ENCODE results near the gene BLOC1S1. TPM values are rescaled to one million over a fixed set of nuclear protein-coding genes. Genes with fewer than 3 reads are reported as not detected.

BLOC1S1 gene
- total and polyA plus RNA-seq, 9 of the 15 experiments (the other 6 are each of a cell fraction or from before 2014, with no cell fraction given): 75.2 to 161 (median 98.8) TPM

DNA sequence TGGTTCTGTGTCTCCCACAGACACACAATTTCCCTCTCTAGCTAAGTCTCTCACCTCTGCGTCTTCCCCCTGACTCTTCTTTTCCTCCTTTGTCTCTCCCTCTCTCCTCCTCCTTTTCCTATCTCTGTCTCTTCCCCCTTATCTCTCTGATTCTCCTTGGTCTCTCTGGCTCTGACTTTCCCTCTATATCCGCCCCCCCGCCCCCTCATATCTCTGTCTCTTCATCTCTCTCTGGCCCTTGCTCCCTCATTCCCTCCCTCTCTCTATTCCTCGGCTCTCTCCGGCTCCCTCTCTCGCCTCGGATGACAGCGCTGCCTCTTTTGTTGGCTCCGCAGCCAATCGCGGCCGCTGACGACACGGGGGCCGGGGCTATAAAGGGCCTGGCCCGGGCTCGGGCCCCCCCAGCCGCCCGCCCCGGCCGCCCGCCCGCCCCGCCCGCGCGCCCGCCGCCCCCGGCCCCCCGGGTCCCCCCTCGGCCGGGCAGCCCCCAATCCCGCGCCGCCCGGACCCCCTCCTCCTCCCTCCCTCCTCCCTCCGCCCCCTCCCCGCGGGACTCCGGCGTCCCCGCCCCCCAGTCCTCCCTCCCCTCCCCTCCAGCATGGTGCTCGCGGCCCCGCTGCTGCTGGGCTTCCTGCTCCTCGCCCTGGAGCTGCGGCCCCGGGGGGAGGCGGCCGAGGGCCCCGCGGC, 27.0 kb downstream of the BLOC1S1 start, which contains the start of gene GDF11 (continued):
- TF ChIP-seq, protein P1, sequence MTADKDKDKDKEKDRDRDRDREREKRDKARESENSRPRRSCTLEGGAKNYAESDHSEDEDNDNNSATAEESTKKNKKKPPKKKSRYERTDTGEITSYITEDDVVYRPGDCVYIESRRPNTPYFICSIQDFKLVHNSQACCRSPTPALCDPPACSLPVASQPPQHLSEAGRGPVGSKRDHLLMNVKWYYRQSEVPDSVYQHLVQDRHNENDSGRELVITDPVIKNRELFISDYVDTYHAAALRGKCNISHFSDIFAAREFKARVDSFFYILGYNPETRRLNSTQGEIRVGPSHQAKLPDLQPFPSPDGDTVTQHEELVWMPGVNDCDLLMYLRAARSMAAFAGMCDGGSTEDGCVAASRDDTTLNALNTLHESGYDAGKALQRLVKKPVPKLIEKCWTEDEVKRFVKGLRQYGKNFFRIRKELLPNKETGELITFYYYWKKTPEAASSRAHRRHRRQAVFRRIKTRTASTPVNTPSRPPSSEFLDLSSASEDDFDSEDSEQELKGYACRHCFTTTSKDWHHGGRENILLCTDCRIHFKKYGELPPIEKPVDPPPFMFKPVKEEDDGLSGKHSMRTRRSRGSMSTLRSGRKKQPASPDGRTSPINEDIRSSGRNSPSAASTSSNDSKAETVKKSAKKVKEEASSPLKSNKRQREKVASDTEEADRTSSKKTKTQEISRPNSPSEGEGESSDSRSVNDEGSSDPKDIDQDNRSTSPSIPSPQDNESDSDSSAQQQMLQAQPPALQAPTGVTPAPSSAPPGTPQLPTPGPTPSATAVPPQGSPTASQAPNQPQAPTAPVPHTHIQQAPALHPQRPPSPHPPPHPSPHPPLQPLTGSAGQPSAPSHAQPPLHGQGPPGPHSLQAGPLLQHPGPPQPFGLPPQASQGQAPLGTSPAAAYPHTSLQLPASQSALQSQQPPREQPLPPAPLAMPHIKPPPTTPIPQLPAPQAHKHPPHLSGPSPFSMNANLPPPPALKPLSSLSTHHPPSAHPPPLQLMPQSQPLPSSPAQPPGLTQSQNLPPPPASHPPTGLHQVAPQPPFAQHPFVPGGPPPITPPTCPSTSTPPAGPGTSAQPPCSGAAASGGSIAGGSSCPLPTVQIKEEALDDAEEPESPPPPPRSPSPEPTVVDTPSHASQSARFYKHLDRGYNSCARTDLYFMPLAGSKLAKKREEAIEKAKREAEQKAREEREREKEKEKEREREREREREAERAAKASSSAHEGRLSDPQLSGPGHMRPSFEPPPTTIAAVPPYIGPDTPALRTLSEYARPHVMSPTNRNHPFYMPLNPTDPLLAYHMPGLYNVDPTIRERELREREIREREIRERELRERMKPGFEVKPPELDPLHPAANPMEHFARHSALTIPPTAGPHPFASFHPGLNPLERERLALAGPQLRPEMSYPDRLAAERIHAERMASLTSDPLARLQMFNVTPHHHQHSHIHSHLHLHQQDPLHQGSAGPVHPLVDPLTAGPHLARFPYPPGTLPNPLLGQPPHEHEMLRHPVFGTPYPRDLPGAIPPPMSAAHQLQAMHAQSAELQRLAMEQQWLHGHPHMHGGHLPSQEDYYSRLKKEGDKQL (CRISPR knock-in tag; IDR thresholded peaks at IDR 0.05; ENCODE audit: borderline replicate concordance): no peak
- TF ChIP-seq ZNF274 (IDR thresholded peaks at IDR 0.05; ENCODE audit: borderline replicate concordance, low read depth, low read length) (no peak), NFXL1 (CRISPR knock-in tag; IDR thresholded peaks at IDR 0.05) (no peak)
- TF ChIP-seq, protein P2, sequence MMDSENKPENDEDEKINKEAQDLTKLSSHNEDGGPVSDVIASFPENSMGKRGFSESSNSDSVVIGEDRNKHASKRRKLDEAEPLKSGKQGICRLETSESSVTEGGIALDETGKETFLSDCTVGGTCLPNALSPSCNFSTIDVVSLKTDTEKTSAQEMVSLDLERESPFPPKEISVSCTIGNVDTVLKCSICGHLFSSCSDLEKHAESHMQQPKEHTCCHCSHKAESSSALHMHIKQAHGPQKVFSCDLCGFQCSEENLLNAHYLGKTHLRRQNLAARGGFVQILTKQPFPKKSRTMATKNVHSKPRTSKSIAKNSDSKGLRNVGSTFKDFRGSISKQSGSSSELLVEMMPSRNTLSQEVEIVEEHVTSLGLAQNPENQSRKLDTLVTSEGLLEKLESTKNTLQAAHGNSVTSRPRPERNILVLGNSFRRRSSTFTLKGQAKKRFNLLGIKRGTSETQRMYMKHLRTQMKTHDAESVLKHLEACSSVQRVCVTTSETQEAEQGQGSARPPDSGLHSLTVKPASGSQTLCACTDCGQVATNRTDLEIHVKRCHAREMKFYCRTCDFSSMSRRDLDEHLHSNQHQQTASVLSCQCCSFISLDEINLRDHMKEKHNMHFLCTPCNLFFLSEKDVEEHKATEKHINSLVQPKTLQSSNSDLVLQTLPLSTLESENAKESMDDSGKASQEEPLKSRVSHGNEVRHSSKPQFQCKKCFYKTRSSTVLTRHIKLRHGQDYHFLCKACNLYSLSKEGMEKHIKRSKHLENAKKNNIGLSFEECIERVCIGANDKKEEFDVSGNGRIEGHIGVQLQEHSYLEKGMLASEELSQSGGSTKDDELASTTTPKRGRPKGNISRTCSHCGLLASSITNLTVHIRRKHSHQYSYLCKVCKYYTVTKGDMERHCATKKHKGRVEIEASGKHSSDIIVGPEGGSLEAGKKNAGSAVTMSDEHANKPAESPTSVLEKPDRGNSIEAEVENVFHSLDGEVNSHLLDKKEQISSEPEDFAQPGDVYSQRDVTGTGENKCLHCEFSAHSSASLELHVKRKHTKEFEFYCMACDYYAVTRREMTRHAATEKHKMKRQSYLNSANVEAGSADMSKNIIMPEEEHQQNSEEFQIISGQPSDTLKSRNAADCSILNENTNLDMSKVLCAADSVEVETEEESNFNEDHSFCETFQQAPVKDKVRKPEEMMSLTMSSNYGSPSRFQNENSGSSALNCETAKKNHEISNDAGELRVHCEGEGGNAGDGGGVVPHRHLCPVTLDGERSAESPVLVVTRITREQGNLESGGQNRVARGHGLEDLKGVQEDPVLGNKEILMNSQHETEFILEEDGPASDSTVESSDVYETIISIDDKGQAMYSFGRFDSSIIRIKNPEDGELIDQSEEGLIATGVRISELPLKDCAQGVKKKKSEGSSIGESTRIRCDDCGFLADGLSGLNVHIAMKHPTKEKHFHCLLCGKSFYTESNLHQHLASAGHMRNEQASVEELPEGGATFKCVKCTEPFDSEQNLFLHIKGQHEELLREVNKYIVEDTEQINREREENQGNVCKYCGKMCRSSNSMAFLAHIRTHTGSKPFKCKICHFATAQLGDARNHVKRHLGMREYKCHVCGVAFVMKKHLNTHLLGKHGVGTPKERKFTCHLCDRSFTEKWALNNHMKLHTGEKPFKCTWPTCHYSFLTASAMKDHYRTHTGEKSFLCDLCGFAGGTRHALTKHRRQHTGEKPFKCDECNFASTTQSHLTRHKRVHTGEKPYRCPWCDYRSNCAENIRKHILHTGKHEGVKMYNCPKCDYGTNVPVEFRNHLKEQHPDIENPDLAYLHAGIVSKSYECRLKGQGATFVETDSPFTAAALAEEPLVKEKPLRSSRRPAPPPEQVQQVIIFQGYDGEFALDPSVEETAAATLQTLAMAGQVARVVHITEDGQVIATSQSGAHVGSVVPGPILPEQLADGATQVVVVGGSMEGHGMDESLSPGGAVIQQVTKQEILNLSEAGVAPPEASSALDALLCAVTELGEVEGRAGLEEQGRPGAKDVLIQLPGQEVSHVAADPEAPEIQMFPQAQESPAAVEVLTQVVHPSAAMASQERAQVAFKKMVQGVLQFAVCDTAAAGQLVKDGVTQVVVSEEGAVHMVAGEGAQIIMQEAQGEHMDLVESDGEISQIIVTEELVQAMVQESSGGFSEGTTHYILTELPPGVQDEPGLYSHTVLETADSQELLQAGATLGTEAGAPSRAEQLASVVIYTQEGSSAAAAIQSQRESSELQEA (IDR thresholded peaks at IDR 0.05; ENCODE audit: low read depth): peak; percentile 57; the same call in 1 of the 2 replicates
